KG1 (cell line): Measurements from ENCODE around the gene C6orf58.
"Not testable (repeated sequence)": the region's sequence is repeated elsewhere in the genome, so short reads cannot be mapped to it uniquely, and the experiment has no call there.

Experiments used
- DNase-seq: peaks from one replicate; lab custom pipeline; 2025; lab: John Stamatoyannopoulos, UW

Gene C6orf58

DNA sequence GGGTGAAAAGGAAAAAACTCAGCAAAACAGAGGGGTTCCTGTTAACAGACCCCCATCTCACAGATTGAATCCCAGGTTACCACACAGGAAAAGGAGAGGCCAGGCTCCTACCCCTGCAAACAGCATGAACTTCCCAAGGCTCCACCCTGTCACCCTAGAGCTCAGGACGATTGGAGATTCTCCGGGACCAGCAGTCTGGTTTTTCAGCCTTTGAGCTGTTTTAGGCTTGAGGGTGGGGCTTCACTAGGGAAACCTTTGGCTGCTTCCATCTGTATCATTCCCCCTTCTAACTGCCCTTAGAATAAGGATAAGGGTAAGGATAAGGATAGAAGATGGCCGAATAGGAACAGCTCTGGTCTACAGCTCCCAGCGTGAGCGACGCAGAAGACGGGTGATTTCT, 16.0 kb downstream of the C6orf58 start:
- no peak for DNase-seq

DNA sequence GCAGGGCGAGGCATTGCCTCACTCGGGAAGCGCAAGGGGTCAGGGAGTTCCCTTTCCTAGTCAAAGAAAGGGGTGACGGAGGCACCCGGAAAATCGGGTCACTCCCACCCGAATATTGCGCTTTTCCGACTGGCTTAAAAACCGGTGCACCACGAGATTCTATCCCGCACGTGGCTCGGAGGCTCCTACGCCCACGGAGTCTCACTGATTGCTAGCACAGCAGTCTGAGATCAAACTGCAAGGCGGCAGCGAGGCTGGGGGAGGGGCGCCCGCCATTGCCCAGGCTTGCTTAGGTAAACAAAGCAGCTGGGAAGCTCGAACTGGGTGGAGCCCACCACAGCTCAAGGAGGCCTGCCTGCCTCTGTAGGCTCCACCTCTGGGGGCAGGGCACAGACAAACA, 16.5 kb downstream of the C6orf58 start:
- DNase-seq: not testable (repeated sequence)

DNA sequence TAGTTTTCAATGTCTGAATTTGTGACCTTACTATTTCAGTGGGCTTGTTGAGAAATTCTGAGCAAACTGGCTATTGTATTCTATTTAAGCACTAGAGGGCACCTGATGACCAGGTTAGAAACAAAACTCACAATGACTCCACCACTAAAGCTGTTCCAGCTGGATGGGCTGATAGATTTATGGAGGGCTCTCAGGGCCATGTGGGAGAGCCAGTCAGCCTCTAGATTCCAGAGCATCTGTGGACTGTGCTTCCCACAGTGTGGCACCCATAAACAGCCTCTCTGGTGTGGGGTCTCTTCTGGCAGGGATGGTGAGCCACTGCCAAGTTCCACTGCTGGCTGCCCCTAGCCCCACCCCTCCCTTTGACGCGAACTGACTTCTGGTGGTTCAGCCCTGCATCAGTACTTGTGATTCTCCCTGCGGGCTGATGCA, 29.2 kb downstream of the C6orf58 start:
- DNase-seq: no peak

DNA sequence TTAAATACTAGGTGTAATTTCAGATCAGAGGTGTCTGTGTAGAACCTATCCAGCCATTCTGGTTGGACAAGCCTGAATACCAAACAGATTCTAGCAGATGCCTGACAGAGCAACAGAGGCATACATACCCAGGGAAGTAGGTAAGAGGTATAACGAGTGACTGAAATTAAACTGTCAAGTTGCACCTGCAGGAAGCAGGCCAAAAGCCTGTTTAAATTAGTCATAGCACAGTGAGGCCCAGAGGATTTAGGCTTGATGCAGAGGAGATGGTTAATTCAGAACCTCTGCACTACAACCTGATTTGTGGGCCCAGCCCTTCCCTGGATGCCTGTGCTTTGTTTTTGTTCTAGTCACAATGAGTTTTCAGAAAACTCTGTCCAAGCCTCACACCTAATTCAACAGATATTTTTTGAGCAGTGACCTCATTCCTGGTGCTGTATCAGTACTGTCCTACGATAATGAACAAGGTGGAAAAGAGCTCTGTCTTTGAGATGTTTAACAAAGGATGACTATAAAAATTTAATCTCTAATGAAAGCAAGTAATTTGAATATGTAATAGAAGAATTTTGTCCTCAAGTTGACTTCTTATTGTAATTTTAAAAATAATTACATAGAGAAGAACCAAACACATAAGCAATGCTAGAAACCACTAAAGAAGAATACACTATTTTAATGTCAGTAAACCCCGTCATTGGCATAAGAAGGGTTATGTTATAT, 31.7 kb downstream of the C6orf58 start:
- DNase-seq: no peak

DNA sequence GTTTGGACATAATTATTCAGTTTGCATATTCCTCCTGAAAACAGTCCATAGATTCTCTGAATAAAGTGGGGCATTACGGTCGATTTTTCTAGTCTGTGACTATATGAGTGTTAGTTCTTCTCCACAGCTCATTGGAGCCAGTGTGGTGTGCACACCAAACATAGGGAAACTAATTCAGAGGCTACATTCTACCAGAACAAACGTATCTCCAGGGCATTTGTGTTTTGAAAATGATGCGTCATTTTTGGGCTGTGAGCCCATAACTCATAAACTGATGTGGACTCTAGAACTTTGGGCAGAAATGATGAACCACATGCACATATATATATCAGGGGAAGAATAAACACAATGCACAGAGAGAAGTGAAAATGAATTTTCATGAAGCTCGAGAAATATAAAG, 41.8 kb downstream of the C6orf58 start:
- no peak for DNase-seq

DNA sequence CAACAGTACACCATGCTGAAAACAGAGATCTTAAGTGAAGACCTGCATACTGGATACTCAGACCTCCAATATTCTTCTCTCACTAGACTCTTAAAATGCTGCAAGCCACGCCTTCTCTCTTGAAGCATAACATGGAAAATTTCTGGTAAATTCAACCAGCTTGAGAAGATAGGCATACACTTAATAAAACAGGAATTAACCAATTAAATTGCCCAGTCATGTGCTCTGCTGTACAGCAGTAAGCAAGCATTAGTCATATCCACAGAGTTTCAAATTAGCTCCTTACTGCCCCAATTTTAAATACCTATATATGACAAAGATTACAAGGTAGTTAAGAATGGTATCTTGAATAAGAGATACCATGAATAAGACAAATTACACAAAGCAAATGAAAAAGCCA, 53.8 kb downstream of the C6orf58 start:
- no peak for DNase-seq

DNA sequence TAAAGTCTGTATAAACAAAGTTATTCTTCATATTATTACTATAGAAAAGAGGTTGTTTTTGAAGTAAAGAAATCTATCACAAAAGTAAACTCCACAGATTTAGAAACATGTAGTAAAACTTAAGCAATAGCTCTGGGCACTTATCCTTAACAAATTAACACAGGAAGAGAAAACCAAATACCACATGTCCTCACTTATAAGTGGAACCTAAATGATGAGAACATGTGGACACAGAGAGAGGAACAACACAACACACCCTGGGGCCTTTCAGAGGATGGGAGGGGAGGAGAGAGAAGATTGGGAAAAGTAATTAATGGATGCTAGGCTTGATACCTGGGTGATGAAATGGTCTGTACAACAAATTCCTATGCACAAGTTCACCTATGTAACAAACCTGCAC, 57.2 kb downstream of the C6orf58 start:
- DNase-seq: no peak

DNA sequence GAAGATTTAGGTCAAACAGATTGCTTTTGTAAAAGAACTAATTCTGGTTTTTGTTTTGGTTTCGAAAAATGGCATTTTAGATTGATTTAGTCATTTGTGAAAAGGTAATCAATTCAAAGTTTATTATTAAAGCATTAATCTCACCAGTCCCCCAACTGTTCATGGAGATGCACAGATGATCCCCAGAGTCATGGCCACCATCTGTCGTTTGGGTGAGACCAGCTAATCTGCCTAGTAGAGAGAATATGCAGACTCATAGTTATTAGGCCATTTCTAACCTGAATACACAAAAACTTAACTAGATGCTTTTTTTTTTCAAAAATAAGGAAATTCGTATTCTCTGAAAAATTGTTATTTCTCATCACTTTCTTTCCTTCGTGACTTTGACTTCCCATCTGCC, 58.1 kb downstream of the C6orf58 start:
- DNase-seq: no peak

DNA sequence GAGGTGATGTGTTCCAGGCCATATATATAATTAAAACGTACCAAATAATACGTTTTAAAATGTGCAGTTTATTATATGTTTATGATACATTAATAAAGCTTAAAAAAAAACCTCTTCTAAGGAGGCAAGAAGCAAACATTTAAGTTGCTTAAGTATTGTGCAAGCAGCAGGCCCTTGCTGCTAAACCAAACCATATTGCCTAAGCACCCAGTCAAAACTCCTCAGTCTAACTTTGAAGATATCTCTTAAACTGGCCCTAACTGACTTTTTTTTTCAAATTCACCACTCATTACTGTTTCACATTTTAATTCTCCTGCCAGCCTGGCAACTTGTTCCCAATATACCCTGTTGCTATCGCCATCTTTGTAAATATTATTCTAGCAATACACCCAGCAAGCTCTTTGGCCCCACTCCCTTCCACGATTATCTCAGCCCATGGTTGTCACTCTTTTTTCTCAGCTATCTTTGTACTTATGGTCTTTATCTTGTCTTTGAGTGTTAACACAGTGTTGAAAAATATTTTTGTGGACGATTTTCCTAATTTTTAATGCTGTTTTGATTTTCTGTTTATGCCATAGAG, 60.9 kb downstream of the C6orf58 start:
- DNase-seq: no peak
